ENCODE data around the gene MIEF1.

Gene MIEF1

GRCh38 chr22:39469326-39469680 is 32.8 kb upstream of the MIEF1 start:
- H3K36me3 Mint-ChIP-seq (ENCODE audit: low read depth) = no peaks in the 10 kb centered on the region
- TF ChIP-seq, protein P1, sequence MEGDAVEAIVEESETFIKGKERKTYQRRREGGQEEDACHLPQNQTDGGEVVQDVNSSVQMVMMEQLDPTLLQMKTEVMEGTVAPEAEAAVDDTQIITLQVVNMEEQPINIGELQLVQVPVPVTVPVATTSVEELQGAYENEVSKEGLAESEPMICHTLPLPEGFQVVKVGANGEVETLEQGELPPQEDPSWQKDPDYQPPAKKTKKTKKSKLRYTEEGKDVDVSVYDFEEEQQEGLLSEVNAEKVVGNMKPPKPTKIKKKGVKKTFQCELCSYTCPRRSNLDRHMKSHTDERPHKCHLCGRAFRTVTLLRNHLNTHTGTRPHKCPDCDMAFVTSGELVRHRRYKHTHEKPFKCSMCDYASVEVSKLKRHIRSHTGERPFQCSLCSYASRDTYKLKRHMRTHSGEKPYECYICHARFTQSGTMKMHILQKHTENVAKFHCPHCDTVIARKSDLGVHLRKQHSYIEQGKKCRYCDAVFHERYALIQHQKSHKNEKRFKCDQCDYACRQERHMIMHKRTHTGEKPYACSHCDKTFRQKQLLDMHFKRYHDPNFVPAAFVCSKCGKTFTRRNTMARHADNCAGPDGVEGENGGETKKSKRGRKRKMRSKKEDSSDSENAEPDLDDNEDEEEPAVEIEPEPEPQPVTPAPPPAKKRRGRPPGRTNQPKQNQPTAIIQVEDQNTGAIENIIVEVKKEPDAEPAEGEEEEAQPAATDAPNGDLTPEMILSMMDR (IDR thresholded peaks at IDR 0.05) = no peak
- no peak overlapping the region for H3K27ac Mint-ChIP-seq
- H3K9me3 Mint-ChIP-seq = no peaks in the 10 kb centered on the region
- no peak overlapping the region for H3K4me3 Mint-ChIP-seq
- H3K27me3 Mint-ChIP-seq (ENCODE audit: low read depth, poor library complexity) = peaks cover 3% of the 10 kb centered on the region
- no peak for DNase-seq
- peaks cover 83% of the 10 kb centered on the region for H3K4me1 Mint-ChIP-seq

DNA sequence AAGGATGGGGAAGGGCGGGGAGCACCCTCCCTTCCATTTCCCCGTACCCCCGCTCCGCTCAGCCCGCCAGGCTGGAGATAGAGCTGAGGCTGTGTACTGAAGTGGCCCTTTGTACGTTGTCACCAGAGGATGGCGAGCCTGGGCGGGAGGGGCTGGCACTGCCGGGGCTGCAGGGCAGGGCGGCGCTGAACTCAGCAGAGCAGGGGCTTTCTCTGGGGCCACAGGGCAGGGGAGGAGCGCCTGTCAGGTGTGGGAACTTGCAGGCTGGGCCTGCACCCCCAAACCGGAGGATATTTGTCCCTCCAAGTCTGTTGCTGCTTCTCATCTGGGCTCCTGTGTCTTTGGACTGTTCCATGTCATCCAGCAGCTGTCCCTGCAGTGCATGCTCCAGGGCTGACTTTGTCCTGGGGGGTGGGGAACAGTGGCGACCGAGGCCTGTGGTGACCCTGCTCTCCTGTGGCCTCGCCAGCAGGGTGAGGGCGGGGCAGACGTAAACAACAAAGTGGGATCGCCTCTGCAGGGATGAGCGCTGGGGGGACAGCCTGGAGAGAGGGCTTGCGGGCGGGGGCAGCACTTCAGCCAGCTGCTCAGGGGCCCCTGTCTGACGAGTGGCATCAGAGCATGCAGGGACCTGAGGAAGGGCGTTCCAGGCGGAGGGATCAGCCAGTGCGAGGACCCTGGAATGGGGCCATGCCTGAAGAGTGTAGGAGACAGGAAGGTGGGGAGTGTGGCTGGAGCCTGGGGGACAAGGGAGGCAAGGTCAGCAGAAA is 32.2 kb upstream of the MIEF1 start:
- H3K27me3 Mint-ChIP-seq (ENCODE audit: low read depth, poor library complexity) = peaks cover 3% of the 10 kb centered on the region
- H3K4me1 Mint-ChIP-seq = peaks cover 81% of the 10 kb centered on the region
- TF ChIP-seq, protein P1 (IDR thresholded peaks at IDR 0.05) = no peak
- DNase-seq = peak; percentile 44
- H3K27ac Mint-ChIP-seq = peak overlapping the region; percentile 94
- peak overlapping the region; percentile 69 for H3K4me3 Mint-ChIP-seq
- H3K36me3 Mint-ChIP-seq (ENCODE audit: low read depth) = no peaks in the 10 kb centered on the region
- H3K9me3 Mint-ChIP-seq = no peaks in the 10 kb centered on the region

- TF ChIP-seq, protein P1 (IDR thresholded peaks at IDR 0.05) = no peak
- Mint-ChIP-seq H3K36me3 (ENCODE audit: low read depth) (no peaks in the 10 kb centered on the region), H3K4me3 (peak overlapping the region; percentile 69), H3K4me1 (peaks cover 77% of the 10 kb centered on the region), H3K27me3 (ENCODE audit: low read depth, poor library complexity) (peaks cover 3% of the 10 kb centered on the region), H3K9me3 (no peaks in the 10 kb centered on the region), H3K27ac (peak overlapping the region; percentile 94)
- DNase-seq = no peak
Measured at GRCh38 chr22:39470451-39471291, 31.4 kb upstream of the MIEF1 start.

DNA sequence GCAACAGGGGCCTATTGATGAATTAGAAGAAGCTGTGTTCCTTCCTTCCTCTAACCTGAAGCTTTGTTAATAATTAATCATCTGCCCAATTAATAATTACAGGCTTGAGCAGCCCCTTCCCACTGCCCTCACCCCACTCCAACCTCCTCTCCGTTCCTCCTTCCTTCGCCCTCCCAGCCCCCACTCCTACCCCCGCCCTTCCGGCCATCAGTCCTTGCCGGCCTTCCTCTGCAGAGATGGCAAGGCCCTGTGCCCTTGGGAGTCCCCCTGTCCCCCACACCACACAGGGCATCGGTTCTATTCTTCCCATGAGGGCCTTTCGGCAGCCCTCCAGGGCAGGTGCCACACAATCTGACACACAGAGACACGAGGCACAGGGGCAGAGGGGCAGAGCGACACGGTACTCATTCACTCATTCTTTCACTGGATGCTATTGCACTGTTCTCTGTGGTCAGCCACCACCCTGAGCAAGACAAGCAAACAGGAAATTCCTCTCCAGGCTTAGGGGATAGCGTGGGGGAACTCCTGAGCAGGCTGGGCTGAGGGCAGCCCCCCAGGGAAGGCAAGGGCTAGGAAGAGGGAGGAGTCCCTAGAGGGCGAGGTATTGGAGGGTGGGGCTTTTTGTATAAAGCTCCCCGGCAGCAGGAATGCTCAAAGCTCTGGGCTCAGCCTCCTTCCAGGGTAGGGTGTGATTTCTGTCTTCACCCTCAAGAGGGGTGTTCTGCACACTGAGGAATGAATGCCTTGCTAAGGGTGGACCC is 30.5 kb upstream of the MIEF1 start:
- peak overlapping the region; percentile 58 for H3K4me3 Mint-ChIP-seq
- TF ChIP-seq, protein P1 (IDR thresholded peaks at IDR 0.05) = no peak
- peaks cover 77% of the 10 kb centered on the region for H3K4me1 Mint-ChIP-seq
- peak overlapping the region; percentile 96 for H3K27ac Mint-ChIP-seq
- peaks cover 3% of the 10 kb centered on the region for H3K27me3 Mint-ChIP-seq (ENCODE audit: low read depth, poor library complexity)
- H3K36me3 Mint-ChIP-seq (ENCODE audit: low read depth) = no peaks in the 10 kb centered on the region
- H3K9me3 Mint-ChIP-seq = no peaks in the 10 kb centered on the region
- no peak for DNase-seq

GRCh38 chr22:39472570-39473556 is 29.2 kb upstream of the MIEF1 start:
- no peaks in the 10 kb centered on the region for H3K9me3 Mint-ChIP-seq
- H3K27me3 Mint-ChIP-seq (ENCODE audit: low read depth, poor library complexity) = peaks cover 3% of the 10 kb centered on the region
- peaks cover 65% of the 10 kb centered on the region for H3K4me1 Mint-ChIP-seq
- TF ChIP-seq, protein P1 (IDR thresholded peaks at IDR 0.05) = no peak
- DNase-seq = no peak
- H3K36me3 Mint-ChIP-seq (ENCODE audit: low read depth) = no peaks in the 10 kb centered on the region
- H3K27ac Mint-ChIP-seq = no peak overlapping the region
- no peak overlapping the region for H3K4me3 Mint-ChIP-seq
